Rectal smooth muscle tissue (tissue), 1 donor: Measurements from ENCODE around the gene MEIS3.
A peak's percentile ranks its signal among the peaks of the same experiment; 100 is the strongest.

Source experiments
- H3K27ac ChIP-seq: one replicate; pipeline ENCODE4 v1.7.0; 2013; ENCODE audit warnings: low read depth, low read length, inconsistent platforms
- H3K27me3 ChIP-seq: one replicate; pipeline ENCODE4 v1.7.0; 2013; ENCODE audit warnings: low read length; ENCODE audit not compliant: control insufficient read depth, insufficient read depth
- H3K36me3 ChIP-seq: one replicate; pipeline ENCODE4 v1.7.0; 2013; ENCODE audit warnings: low read length; ENCODE audit not compliant: control insufficient read depth, insufficient read depth
- H3K4me1 ChIP-seq: one replicate; pipeline ENCODE4 v1.7.0; 2013; ENCODE audit warnings: low read length; ENCODE audit not compliant: control insufficient read depth, insufficient read depth
- H3K4me3 ChIP-seq: one replicate; pipeline ENCODE4 v1.7.0; 2013; ENCODE audit warnings: low read length
- H3K9ac ChIP-seq: one replicate; pipeline ENCODE4 v1.7.0; 2013; ENCODE audit warnings: low read length

MEIS3 gene

GRCh38 chr19:47432499-47432898 lies 13.2 kb upstream of the MEIS3 start:
- no peaks in the 10 kb centered on the region for H3K27me3 ChIP-seq
- no peak overlapping the region for H3K27ac ChIP-seq
- peaks cover 10% of the 10 kb centered on the region for H3K4me1 ChIP-seq
- no peak overlapping the region for H3K9ac ChIP-seq
- no peak overlapping the region for H3K4me3 ChIP-seq
- H3K36me3 ChIP-seq: no peaks in the 10 kb centered on the region

DNA sequence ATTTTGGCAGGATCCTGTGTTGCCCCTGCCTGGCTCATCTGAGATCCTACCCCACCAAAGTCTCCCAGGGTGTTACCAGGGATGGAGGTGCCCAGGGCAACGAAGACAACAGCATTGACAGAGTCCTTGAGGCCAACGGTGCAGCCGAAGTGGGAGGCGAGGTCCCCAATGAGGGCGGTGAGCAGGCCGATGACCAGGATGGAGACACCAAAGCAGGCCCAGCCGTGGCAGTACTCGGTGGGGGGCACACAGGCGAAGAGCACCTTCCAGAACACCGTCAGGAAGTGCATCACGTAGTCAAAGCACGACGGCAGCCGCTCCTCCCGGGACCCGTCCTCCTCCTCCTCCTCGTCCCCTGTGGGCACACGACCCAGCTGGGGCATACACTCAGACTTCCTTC lies 12.8 kb upstream of the MEIS3 start:
- Histone ChIP-seq H3K27ac (no peak overlapping the region), H3K36me3 (no peaks in the 10 kb centered on the region), H3K4me1 (peaks cover 10% of the 10 kb centered on the region), H3K9ac (no peak overlapping the region), H3K27me3 (no peaks in the 10 kb centered on the region), H3K4me3 (no peak overlapping the region)

DNA sequence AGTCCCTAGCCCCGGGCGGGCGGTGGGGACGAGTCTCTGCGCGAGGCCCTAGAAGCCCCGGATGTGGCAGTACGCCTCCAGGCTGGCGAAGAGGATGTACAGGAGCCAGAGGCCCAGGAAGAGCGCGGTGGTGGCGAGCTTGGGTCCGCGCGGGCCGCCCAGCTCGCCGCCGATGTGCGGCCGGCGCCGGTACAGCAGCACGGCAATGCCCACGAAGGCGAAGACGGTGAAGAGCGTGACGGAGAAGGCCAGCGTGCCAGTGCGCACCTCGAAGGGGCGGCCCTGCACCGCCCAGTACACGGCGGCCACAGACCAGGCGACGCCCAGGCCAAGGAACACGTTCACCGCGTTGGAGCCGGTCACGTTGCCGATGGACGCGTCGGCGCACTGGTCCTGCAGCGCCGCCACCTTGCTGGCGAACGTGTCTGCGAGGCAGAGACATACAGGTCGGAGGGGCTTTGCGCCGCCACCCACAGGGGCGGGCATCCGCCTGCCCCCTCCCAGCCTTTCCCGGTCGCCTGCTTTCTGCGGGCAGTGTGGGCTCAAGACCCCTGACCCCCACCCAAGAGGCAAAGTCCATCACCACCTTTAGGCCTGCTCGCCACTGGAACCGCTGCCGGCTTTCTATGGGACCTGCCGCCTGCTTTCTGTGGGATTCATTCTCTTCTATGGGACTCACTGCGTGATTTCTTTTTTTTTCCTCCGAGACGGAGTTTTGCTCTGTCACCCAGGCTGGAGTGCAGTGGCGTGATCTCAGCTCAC lies 10.9 kb upstream of the MEIS3 start:
- no peak overlapping the region for H3K9ac ChIP-seq
- H3K4me3 ChIP-seq: peak overlapping the region; percentile 42
- H3K36me3 ChIP-seq: no peaks in the 10 kb centered on the region
- H3K27me3 ChIP-seq: peaks cover 2% of the 10 kb centered on the region
- no peak overlapping the region for H3K27ac ChIP-seq
- H3K4me1 ChIP-seq: peaks cover 10% of the 10 kb centered on the region

DNA sequence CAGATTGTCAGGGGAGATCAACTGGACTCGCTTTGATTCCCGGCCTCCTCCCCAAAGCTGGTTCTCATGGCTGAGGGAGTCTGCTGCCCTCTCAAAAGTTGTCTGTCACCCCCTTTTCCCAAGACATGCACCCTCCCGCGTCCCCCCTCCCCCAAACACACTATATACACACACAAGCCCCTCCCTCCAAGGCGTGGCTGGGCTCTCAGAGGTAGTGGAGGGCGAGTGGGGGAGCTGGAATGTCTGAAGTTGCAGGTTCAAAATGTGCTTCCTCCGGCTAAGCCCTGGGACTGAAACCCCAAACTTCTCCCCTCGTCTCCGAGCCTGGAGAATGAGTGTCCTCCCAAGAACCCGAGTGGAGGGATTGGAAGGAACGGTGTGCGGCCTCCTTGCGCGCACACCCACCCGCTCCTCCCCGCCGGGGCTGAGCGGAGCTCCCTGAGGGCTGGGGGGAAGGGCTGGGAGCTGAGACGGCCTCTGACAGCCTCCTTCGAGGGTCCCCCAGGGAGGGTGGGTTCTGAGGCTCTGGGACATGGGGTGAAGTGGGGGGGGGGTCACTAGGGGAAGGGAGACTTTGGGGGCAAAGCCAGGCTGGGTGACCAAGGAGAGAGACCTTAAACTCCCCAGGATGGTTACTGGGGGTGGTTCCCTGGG lies 9.9 kb upstream of the MEIS3 start:
- Histone ChIP-seq H3K9ac (no peak overlapping the region), H3K27me3 (peaks cover 2% of the 10 kb centered on the region)

DNA sequence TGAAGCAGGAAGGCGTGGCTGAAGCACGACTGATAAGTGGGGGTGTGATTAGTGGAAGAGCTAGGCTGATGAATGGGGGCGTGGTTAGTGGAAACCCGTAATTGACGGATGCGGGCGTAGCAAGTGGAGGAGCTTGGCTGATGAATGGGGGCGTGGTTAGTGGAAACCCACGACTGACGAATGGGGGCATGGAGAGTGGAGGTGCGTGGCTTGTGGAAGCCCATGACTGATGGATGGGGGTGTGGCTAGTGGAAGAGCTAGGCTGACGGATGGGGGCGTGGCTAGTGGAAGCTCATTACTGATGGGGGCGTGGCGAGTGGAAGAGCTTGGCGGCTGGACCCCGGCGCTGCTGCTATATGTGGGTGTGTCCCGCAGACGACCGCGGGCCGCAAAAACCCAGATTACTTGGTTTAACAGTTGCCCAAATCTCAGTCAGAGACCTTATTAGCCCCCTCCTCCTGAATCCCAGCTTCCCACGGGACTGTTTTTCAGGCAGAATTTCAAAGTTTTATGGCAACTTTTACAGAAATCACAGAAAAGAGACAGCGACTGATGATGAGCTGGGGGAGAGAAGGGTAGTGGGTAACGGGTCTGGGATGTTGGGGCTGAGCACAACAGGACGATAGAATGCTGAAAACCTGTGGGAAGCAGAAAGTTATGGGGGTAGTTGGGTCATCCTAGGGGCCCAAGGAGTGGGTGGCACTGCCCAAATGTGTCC lies 9.0 kb upstream of the MEIS3 start:
- Histone ChIP-seq H3K9ac (peak overlapping the region; percentile 16), H3K27me3 (peaks cover 6% of the 10 kb centered on the region), H3K36me3 (no peaks in the 10 kb centered on the region), H3K27ac (peak overlapping the region; percentile 73), H3K4me1 (peaks cover 10% of the 10 kb centered on the region), H3K4me3 (peak overlapping the region; percentile 5)

More for the DNA sequence above, 9.9 kb upstream of the MEIS3 start:
- Histone ChIP-seq H3K27ac (no peak overlapping the region), H3K4me3 (no peak overlapping the region), H3K4me1 (peaks cover 10% of the 10 kb centered on the region), H3K36me3 (no peaks in the 10 kb centered on the region)

GRCh38 chr19:47427241-47428176 lies 8.2 kb upstream of the MEIS3 start:
- H3K9ac ChIP-seq: peak overlapping the region; percentile 16
- no peaks in the 10 kb centered on the region for H3K36me3 ChIP-seq
- peak overlapping the region; percentile 73 for H3K27ac ChIP-seq
- peaks cover 12% of the 10 kb centered on the region for H3K27me3 ChIP-seq
- H3K4me3 ChIP-seq: peak overlapping the region; percentile 5
- peaks cover 10% of the 10 kb centered on the region for H3K4me1 ChIP-seq

- Histone ChIP-seq H3K36me3 (no peaks in the 10 kb centered on the region), H3K27ac (no peak overlapping the region), H3K27me3 (peaks cover 41% of the 10 kb centered on the region), H3K4me3 (no peak overlapping the region), H3K4me1 (peaks cover 6% of the 10 kb centered on the region), H3K9ac (no peak overlapping the region)
Observed at GRCh38 chr19:47423203-47423882, 4.0 kb upstream of the MEIS3 start.

- Histone ChIP-seq H3K4me1 (peaks cover under 1% of the 10 kb centered on the region), H3K4me3 (no peak overlapping the region), H3K36me3 (no peaks in the 10 kb centered on the region), H3K27ac (no peak overlapping the region), H3K9ac (no peak overlapping the region), H3K27me3 (peaks cover 42% of the 10 kb centered on the region)
Observed at GRCh38 chr19:47422417-47423163, 3.3 kb upstream of the MEIS3 start.

DNA sequence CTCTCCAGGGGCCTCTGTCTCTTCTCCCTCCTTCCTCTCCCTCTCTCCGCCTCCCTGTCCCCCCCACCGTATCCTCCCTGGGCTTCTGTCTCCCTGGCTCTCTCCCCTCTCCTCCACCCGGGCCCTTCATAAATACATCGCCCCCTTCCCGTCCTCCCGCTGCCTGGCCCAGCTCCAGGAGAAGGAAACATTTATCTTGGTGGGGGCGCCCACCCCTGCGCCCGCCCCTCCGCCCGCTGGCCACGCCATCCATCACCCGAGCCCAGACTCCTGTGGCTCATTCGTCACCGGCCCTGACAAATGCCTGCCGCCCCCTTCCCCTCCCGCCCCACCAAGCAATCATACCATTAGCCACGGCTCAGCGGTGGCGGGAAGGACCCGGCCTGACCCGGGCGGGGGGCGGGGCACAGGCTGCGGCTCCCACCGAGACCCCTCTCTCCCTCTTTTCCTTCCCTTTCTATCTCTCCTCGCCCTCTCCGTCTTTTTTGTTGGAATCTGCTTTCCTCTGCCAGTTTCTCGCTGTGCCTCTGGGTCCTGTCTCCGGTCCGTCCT lies 2.6 kb upstream of the MEIS3 start:
- Histone ChIP-seq H3K9ac (no peak overlapping the region), H3K36me3 (no peaks in the 10 kb centered on the region), H3K27ac (no peak overlapping the region), H3K4me1 (no peaks in the 10 kb centered on the region), H3K4me3 (no peak overlapping the region), H3K27me3 (peaks cover 47% of the 10 kb centered on the region)

GRCh38 chr19:47421244-47421786 lies 2.0 kb upstream of the MEIS3 start:
- Histone ChIP-seq H3K27me3 (peaks cover 52% of the 10 kb centered on the region), H3K36me3 (no peaks in the 10 kb centered on the region), H3K27ac (no peak overlapping the region)

More at GRCh38 chr19:47421244-47421786, 2.0 kb upstream of the MEIS3 start:
- Histone ChIP-seq H3K4me3 (no peak overlapping the region), H3K9ac (no peak overlapping the region), H3K4me1 (no peaks in the 10 kb centered on the region)
